NCI-H82 treated with DMSO at 0.1 percent for 48 hours (cell line): ENCODE measurements around the gene RNF5.
"Not testable (repeated sequence)": the region's sequence is repeated elsewhere in the genome, so short reads cannot be mapped to it uniquely, and the experiment has no call there.

Experiments used
- DNase-seq: peaks from one replicate; lab custom pipeline; 2025; ENCODE audit not compliant: unreplicated experiment; lab: John Stamatoyannopoulos, UW

Gene RNF5

GRCh38 chr6:32177788-32178546 lies at the start of gene RNF5:
RNF5 (plus strand) TSS chr6:32178405; CDS start chr6:32178512, 107 bp downstream.
- peak; percentile 100 for DNase-seq

GRCh38 chr6:32128751-32129296 lies 49.4 kb upstream of the RNF5 start:
- no peak for DNase-seq

- DNase-seq: no peak
Observed at GRCh38 chr6:32129297-32130088, 48.7 kb upstream of the RNF5 start.

GRCh38 chr6:32131439-32131948 lies 46.7 kb upstream of the RNF5 start:
- DNase-seq: no peak

GRCh38 chr6:32132110-32132509 lies 46.1 kb upstream of the RNF5 start:
- DNase-seq: no peak

GRCh38 chr6:32133786-32134185 lies 44.4 kb upstream of the RNF5 start:
- no peak for DNase-seq

GRCh38 chr6:32137454-32137853 lies 40.8 kb upstream of the RNF5 start:
- DNase-seq: no peak

GRCh38 chr6:32139590-32139989 lies 38.6 kb upstream of the RNF5 start:
- no peak for DNase-seq

- no peak for DNase-seq
Observed at GRCh38 chr6:32140420-32141046, 37.7 kb upstream of the RNF5 start.

GRCh38 chr6:32144238-32144637 lies 34.0 kb upstream of the RNF5 start:
- DNase-seq: not testable (repeated sequence)

GRCh38 chr6:32146287-32146686 lies 31.9 kb upstream of the RNF5 start:
- DNase-seq: no peak

- DNase-seq: no peak
Observed at GRCh38 chr6:32146687-32147086, 31.5 kb upstream of the RNF5 start.

- no peak for DNase-seq
Observed at GRCh38 chr6:32147401-32148132, 30.6 kb upstream of the RNF5 start.

GRCh38 chr6:32148289-32149091 lies 29.7 kb upstream of the RNF5 start:
- no peak for DNase-seq

- no peak for DNase-seq
Observed at GRCh38 chr6:32149092-32149755, 29.0 kb upstream of the RNF5 start.

- DNase-seq: no peak
Observed at GRCh38 chr6:32149932-32150870, 28.0 kb upstream of the RNF5 start.

GRCh38 chr6:32151181-32151862 lies 26.9 kb upstream of the RNF5 start:
- peak; percentile 62 for DNase-seq
